ENCODE results near the gene CRAMP1.

The CRAMP1 gene

DNA sequence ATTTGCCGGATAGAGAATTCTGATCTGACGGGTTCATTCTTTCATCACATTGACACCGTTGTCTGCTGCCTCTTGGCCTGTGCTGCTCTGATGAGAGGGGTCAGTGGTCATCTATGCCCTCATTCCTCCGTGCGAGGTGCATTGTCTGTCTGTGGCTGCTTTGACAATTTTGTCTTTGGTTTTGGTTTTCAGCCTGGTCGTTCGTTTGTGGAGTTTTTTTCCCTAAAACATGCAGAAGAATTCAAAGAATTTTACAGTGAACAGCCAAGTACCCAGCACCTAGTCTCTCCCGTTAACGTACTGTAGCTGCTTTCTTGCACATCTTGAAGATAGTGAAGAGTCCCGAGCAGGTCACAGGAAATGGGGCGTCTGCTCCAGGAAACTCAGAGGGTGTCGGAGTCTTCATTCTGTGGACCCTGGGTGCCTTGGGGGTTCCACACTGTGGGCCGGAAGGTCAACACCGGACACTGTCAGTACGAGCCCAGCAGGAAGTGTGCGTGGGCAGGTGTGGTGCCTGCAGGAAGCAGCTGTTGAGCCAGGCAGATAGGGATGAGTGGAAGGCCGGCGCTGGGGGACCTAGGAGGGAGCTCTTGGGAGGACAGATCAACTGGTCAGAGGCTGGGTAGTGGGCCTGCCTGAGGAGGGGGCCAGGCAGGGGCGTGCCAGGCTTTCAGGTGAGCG, 28.2 kb downstream of the CRAMP1 start:
- no peaks in the 10 kb centered on the region for H3K4me1 ChIP-seq (ENCODE audit: control insufficient read depth, insufficient read depth, low read length)
- H3K36me3 ChIP-seq (ENCODE audit: control insufficient read depth, insufficient read depth, low read length), result peaks cover 36% of the 10 kb centered on the region
- no peak overlapping the region for H3K4me3 ChIP-seq (ENCODE audit: insufficient read depth, low read depth, low read length)
- no peak overlapping the region for H3K27ac ChIP-seq (ENCODE audit: insufficient read depth, low read depth, low read length, poor library complexity, severe bottlenecking)
- no peaks in the 10 kb centered on the region for H3K27me3 ChIP-seq (ENCODE audit: control insufficient read depth, insufficient read depth, low read length, poor library complexity, severe bottlenecking)
- WGBS, 2 experiments, result 96% methylated on average over 20 of the region's 20 CpGs
- no peaks in the 10 kb centered on the region for H3K9me3 ChIP-seq (ENCODE audit: control insufficient read depth, low read length)

DNA sequence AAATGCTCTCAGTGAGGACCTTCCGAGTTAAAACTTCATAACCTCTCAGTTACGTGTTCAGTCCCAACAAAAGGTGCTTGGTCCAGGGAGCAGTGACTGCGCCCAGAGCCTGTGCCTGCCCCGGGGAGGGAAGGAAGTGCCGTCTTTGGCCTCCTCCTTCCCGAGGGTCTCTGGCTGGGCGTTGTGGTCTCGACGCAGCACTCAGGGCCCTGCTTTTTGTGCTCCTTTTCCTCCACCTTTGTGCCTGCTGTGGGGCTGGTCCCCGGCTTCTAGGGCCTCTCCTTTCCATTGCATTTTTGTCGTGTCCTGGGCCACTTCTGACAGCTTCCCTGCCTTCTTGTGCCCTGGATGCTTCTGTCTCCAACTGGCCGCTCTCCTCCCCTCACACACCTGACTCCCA, 29.1 kb downstream of the CRAMP1 start:
- peaks cover 36% of the 10 kb centered on the region for H3K36me3 ChIP-seq (ENCODE audit: control insufficient read depth, insufficient read depth, low read length)
- H3K27me3 ChIP-seq (ENCODE audit: control insufficient read depth, insufficient read depth, low read length, poor library complexity, severe bottlenecking), result no peaks in the 10 kb centered on the region
- no peak overlapping the region for H3K4me3 ChIP-seq (ENCODE audit: insufficient read depth, low read depth, low read length)
- H3K27ac ChIP-seq (ENCODE audit: insufficient read depth, low read depth, low read length, poor library complexity, severe bottlenecking), result no peak overlapping the region
- no peaks in the 10 kb centered on the region for H3K4me1 ChIP-seq (ENCODE audit: control insufficient read depth, insufficient read depth, low read length)
- H3K9me3 ChIP-seq (ENCODE audit: control insufficient read depth, low read length), result no peaks in the 10 kb centered on the region
- 95% methylated on average over 12 of the region's 12 CpGs for WGBS, 2 experiments

DNA sequence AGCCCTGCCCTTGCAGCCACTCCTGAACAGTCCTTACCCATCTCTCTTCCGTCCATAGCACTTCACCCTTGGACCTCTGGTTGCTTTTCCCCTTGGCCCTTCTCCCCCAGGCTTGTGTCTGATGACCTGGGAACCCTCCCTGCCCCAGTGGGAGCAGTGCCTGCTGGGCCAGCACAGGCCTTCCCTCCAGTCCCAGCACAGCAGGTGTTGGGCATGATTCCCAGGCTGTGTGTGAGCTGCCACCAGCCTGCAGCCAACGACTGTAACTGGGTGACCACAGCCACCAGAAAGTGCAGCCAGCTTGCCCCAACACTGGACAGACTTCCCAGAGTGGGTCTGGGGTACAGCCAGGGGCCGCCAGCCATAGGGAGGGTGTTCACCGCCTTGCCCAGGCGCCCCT, 30.0 kb downstream of the CRAMP1 start:
- H3K9me3 ChIP-seq (ENCODE audit: control insufficient read depth, low read length), result no peaks in the 10 kb centered on the region
- no peak overlapping the region for H3K27ac ChIP-seq (ENCODE audit: insufficient read depth, low read depth, low read length, poor library complexity, severe bottlenecking)
- H3K36me3 ChIP-seq (ENCODE audit: control insufficient read depth, insufficient read depth, low read length), result peaks cover 36% of the 10 kb centered on the region
- H3K4me3 ChIP-seq (ENCODE audit: insufficient read depth, low read depth, low read length), result no peak overlapping the region
- 93 to 95% methylated on average over 5 of the region's 5 CpGs for WGBS, 2 experiments
- no peaks in the 10 kb centered on the region for H3K27me3 ChIP-seq (ENCODE audit: control insufficient read depth, insufficient read depth, low read length, poor library complexity, severe bottlenecking)
- H3K4me1 ChIP-seq (ENCODE audit: control insufficient read depth, insufficient read depth, low read length), result no peaks in the 10 kb centered on the region

DNA sequence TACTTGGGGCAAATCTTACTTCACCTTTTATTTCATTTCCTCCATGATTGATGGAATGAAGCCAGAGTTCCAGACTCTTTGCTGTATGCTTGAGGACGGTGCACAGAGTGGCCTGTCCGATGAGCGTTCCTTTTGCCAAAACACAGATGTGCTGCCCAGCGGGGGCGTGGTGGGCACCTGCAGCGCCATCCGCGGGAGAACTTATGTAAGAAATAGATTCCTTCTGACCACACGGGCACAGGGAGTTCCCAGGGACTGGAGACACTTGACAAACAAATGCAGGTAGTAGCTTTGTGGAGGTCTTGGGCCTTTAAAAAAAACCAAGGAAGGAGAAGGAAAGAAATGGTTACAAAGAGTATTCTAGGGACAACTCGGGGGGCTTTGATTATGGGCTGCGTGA, 30.6 kb downstream of the CRAMP1 start:
- H3K4me3 ChIP-seq (ENCODE audit: insufficient read depth, low read depth, low read length), result no peak overlapping the region
- no peaks in the 10 kb centered on the region for H3K9me3 ChIP-seq (ENCODE audit: control insufficient read depth, low read length)
- peaks cover 34% of the 10 kb centered on the region for H3K36me3 ChIP-seq (ENCODE audit: control insufficient read depth, insufficient read depth, low read length)
- no peak overlapping the region for H3K27ac ChIP-seq (ENCODE audit: insufficient read depth, low read depth, low read length, poor library complexity, severe bottlenecking)
- no peaks in the 10 kb centered on the region for H3K4me1 ChIP-seq (ENCODE audit: control insufficient read depth, insufficient read depth, low read length)
- H3K27me3 ChIP-seq (ENCODE audit: control insufficient read depth, insufficient read depth, low read length, poor library complexity, severe bottlenecking), result no peaks in the 10 kb centered on the region
- 96 to 97% methylated on average over 11 of the region's 11 CpGs for WGBS, 2 experiments

DNA sequence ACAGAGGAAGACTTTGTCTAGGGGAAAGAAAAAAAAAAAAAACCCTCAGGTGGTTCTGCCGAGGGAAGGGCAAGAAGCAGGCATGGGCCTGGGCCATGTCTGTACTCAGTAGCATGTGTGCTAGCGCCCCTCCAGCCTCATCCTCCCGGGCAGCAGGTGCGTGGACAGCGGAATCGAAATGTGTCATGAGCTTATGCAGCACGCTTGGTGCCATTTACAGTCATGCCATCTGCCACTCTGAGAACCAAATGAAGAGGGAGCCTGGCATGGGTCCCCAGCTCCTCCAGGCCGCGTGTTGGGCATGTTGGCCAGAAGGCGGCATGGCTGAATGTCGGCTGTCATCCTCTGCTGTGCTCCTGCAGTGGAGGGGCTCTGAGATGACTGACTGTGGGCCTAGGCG, 31.4 kb downstream of the CRAMP1 start:
- no peaks in the 10 kb centered on the region for H3K27me3 ChIP-seq (ENCODE audit: control insufficient read depth, insufficient read depth, low read length, poor library complexity, severe bottlenecking)
- no peak overlapping the region for H3K4me3 ChIP-seq (ENCODE audit: insufficient read depth, low read depth, low read length)
- no peaks in the 10 kb centered on the region for H3K4me1 ChIP-seq (ENCODE audit: control insufficient read depth, insufficient read depth, low read length)
- no peak overlapping the region for H3K27ac ChIP-seq (ENCODE audit: insufficient read depth, low read depth, low read length, poor library complexity, severe bottlenecking)
- peaks cover 27% of the 10 kb centered on the region for H3K36me3 ChIP-seq (ENCODE audit: control insufficient read depth, insufficient read depth, low read length)
- WGBS, 2 experiments, result 95% methylated on average over 12 of the region's 12 CpGs
- H3K9me3 ChIP-seq (ENCODE audit: control insufficient read depth, low read length), result no peaks in the 10 kb centered on the region

DNA sequence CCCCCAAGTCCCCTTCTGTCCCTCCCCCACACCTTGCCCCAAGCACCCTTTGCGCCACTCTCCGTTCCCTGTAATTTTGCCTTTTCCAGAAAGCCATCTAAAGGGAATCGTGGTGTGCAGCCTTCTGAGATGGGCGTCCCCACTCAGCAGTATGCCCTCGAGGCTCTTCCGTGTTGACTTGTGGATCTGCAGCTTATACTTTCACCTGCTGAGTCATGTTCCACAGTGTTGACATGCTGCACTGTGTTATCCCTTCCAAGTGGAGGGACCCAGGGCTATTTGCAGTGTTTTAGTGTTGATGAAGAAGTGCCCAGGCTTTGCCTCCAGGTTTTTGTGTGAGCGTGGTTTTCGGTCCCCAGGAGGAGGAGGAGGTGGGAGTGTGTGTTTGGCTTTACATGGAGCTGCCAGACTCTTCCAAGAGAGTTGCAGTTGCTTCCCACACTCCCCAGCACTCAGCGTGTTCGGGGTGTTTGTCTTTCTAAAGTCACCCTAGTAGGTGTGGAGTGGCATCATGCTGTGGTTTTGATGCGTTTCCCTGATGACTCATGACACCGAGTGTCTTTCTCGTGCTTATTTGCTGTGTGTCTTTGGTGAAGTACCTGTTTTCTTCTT, 33.9 kb downstream of the CRAMP1 start:
- no peak overlapping the region for H3K27ac ChIP-seq (ENCODE audit: insufficient read depth, low read depth, low read length, poor library complexity, severe bottlenecking)
- H3K4me3 ChIP-seq (ENCODE audit: insufficient read depth, low read depth, low read length), result no peak overlapping the region
- H3K9me3 ChIP-seq (ENCODE audit: control insufficient read depth, low read length), result no peaks in the 10 kb centered on the region
- H3K36me3 ChIP-seq (ENCODE audit: control insufficient read depth, insufficient read depth, low read length), result peaks cover 16% of the 10 kb centered on the region
- no peaks in the 10 kb centered on the region for H3K27me3 ChIP-seq (ENCODE audit: control insufficient read depth, insufficient read depth, low read length, poor library complexity, severe bottlenecking)
- no peaks in the 10 kb centered on the region for H3K4me1 ChIP-seq (ENCODE audit: control insufficient read depth, insufficient read depth, low read length)
- WGBS, 2 experiments, result 80 to 84% methylated on average over 13 of the region's 13 CpGs

DNA sequence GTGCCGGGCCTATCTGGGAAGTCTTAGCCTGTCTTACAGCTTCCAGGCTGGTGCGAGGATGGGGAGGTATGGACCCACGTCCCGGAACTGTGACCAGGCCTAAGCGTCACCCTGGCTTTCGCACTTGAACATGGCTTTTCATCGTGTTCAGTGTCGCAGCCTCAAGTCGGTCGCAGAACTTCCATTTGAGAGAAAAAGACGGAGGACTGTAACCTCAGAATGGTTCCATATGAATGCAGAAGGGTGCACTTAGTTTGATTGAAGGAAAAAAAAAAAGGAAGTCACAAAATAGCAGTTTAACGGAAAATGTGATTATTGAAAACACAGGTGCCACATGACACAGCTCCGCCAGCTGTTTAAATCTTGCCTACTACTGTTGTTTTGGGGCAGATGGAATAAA, 35.7 kb downstream of the CRAMP1 start:
- Histone ChIP-seq H3K9me3 (ENCODE audit: control insufficient read depth, low read length) (no peaks in the 10 kb centered on the region), H3K4me3 (ENCODE audit: insufficient read depth, low read depth, low read length) (no peak overlapping the region), H3K27ac (ENCODE audit: insufficient read depth, low read depth, low read length, poor library complexity, severe bottlenecking) (no peak overlapping the region), H3K4me1 (ENCODE audit: control insufficient read depth, insufficient read depth, low read length) (no peaks in the 10 kb centered on the region), H3K27me3 (ENCODE audit: control insufficient read depth, insufficient read depth, low read length, poor library complexity, severe bottlenecking) (no peaks in the 10 kb centered on the region), H3K36me3 (ENCODE audit: control insufficient read depth, insufficient read depth, low read length) (peaks cover 9% of the 10 kb centered on the region)
- WGBS, 2 experiments, result 96 to 98% methylated on average over 13 of the region's 13 CpGs

DNA sequence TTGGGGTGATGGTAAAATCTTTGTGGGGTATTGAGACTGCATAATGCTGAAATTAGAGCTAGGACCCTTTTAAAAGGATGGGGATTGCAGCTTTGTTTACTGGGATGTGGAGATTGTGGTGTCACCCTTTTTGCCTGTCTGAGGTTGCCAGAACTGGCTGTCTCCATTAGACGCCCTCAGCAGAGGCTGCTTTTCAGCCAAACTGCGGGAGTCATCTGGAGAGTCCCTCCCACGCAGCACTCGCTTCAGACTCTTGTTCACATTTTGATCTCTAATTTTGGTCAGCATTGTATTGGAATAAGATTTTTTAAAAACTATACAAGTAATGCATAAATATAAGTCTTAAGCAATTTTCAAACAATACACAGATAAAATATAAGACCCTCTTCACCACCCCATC, 38.0 kb downstream of the CRAMP1 start:
- WGBS, 2 experiments, result 91 to 98% methylated on average over 2 to 4 of the region's 4 CpGs
- H3K36me3 ChIP-seq (ENCODE audit: control insufficient read depth, insufficient read depth, low read length), result peaks cover 25% of the 10 kb centered on the region
- H3K4me3 ChIP-seq (ENCODE audit: insufficient read depth, low read depth, low read length), result no peak overlapping the region
- H3K27me3 ChIP-seq (ENCODE audit: control insufficient read depth, insufficient read depth, low read length, poor library complexity, severe bottlenecking), result no peaks in the 10 kb centered on the region
- no peak overlapping the region for H3K27ac ChIP-seq (ENCODE audit: insufficient read depth, low read depth, low read length, poor library complexity, severe bottlenecking)
- H3K9me3 ChIP-seq (ENCODE audit: control insufficient read depth, low read length), result no peaks in the 10 kb centered on the region
- no peaks in the 10 kb centered on the region for H3K4me1 ChIP-seq (ENCODE audit: control insufficient read depth, insufficient read depth, low read length)

DNA sequence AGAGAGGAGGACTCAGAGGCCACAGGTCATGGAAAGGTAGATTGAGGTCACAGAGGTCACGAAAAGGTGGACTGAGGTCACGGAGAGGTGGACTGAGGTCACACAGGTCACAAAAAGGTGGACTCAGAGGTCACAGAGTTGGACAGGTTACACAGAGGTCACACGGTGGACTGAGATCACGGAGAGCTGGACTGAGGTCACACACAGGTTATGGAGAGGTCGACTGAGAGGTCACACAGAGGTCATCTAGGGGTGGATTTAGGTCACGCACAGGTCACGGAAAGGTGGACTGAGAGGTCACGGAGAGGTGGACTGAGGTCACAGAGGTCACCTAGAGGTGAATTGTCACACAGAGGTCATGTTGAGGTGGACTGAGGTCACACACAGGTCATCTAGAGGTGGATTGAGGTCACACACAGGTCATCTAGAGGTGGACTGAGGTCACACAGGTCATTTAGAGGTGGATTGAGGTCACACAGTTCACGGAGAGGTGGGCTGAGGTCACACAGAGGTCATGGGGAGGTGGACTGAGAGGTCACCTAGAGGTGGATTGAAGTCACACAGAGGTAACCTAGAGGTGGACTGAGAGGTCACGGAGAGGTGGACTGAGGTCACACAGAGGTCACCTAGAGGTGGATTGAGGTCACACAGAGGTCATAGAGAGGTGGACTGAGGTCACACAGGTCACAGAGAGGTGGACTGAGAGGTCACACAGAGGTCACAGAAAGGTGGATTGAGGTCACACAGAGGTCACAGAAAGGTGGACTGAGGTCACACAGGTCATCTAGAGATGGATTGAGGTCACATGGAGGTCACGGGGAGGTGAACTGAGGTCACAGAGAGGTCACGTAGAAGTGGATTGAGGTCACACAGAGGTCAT, 39.2 kb downstream of the CRAMP1 start:
- no peak overlapping the region for H3K27ac ChIP-seq (ENCODE audit: insufficient read depth, low read depth, low read length, poor library complexity, severe bottlenecking)
- H3K4me3 ChIP-seq (ENCODE audit: insufficient read depth, low read depth, low read length), result no peak overlapping the region
- WGBS, 2 experiments, result 95% methylated on average over 12 of the region's 12 CpGs
- peaks cover 33% of the 10 kb centered on the region for H3K36me3 ChIP-seq (ENCODE audit: control insufficient read depth, insufficient read depth, low read length)
- no peaks in the 10 kb centered on the region for H3K27me3 ChIP-seq (ENCODE audit: control insufficient read depth, insufficient read depth, low read length, poor library complexity, severe bottlenecking)
- H3K9me3 ChIP-seq (ENCODE audit: control insufficient read depth, low read length), result no peaks in the 10 kb centered on the region
- no peaks in the 10 kb centered on the region for H3K4me1 ChIP-seq (ENCODE audit: control insufficient read depth, insufficient read depth, low read length)

DNA sequence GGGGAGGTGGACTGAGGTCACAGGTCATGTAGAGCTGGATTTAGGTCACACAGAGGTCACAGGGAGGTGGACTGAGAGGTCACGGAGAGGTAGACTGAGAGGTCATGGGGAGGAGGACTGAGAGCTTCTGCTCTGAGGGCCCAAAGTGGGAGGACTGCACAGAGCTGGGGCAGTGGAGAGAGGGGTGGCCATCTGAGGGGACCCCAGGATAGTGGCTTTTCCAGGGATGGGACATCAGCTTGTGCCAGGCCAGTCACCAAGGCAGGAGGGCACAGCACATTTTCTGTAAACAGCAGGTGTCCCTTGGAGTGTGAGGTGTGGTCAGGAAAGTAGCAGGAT, 39.8 kb downstream of the CRAMP1 start:
- Histone ChIP-seq H3K27ac (ENCODE audit: insufficient read depth, low read depth, low read length, poor library complexity, severe bottlenecking) (no peak overlapping the region), H3K4me1 (ENCODE audit: control insufficient read depth, insufficient read depth, low read length) (no peaks in the 10 kb centered on the region), H3K9me3 (ENCODE audit: control insufficient read depth, low read length) (no peaks in the 10 kb centered on the region), H3K4me3 (ENCODE audit: insufficient read depth, low read depth, low read length) (no peak overlapping the region), H3K27me3 (ENCODE audit: control insufficient read depth, insufficient read depth, low read length, poor library complexity, severe bottlenecking) (no peaks in the 10 kb centered on the region), H3K36me3 (ENCODE audit: control insufficient read depth, insufficient read depth, low read length) (peaks cover 33% of the 10 kb centered on the region)
- 95 to 100% methylated on average over 1 of the region's 1 CpG for WGBS, 2 experiments
